ENCODE measurements around the gene ATP8B1.

Gene ATP8B1

GRCh38 chr18:57715073-57715472 is 88.0 kb downstream of the ATP8B1 start:
- no peak for FAIRE-seq

- FAIRE-seq = no peak
Observed at GRCh38 chr18:57710226-57710625, 92.9 kb downstream of the ATP8B1 start.

- no peak for FAIRE-seq
Observed at GRCh38 chr18:57709335-57709734, 93.8 kb downstream of the ATP8B1 start.

- no peak for FAIRE-seq
Observed at GRCh38 chr18:57708288-57708687, 94.8 kb downstream of the ATP8B1 start.

DNA sequence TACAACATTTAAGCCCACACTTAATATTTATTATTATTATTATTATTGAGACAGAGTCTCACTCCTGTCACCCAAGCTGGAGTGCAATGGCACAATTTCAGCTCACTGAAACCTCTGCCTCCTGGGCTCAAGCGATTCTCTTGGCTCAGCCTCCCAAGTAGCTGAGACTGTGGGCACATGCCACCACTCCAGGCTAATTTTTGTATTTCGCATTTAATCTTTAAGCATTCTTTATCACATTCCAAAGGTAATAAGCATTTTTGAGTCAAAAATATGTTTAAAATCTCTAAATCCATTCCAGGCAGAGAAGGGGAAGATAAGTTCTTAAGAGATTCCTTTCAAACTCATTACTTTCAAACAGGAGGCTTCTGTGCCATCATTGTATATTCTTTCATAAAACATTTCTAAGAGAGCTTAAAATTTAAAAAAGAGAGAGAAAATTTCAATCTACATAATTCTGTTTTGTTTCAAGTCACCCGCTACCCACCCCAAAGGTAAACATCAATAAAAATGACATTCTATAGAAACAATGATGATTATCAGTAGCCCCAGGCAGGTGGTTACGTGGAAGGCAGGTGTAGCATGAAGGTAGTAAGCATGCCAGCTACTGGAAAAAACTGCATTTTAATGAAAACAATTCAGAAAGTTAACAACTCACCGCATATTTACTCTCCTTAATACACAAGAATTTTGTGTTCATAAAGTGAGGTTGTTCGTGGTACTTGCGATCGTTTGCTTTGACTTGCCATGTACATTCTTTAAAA is 97.1 kb downstream of the ATP8B1 start:
- no peak for FAIRE-seq

- FAIRE-seq = no peak
Observed at GRCh38 chr18:57705011-57705410, 98.1 kb downstream of the ATP8B1 start.

DNA sequence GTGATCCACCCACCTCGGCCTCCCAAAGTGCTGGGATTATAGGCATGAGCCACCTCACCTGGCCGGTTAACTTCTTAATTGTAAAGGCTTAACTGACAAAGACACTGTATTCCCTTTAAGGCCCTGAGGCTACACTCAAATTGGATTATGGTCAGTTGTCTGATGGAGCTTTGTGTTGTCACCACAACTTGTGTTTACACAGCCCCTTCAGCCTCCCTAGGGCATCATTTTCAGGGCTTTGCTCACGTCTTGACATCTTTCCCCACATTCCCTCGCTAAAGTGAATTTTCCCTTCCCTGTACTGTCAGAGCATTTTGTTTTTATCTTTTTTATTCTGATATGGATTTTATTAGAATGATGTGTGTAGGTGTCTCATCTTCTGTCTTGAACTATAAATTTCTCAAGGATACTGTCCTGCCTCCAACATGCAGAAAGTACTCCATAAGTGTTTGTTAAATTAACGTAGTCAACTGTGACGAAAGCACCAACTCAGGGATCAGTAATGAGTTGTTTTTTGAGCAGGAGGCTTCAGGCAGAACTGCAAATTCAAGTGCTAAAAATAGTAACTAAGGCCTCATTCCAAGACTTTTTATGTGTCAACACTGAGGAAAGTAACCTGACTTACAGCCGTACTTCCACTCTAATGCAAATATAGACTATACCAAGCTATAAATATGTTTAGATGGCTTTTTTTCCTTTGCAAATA is 104.4 kb downstream of the ATP8B1 start:
- no peak for FAIRE-seq

- FAIRE-seq = no peak
Observed at GRCh38 chr18:57697426-57697825, 105.7 kb downstream of the ATP8B1 start.

- FAIRE-seq = no peak
Observed at GRCh38 chr18:57696271-57696670, 106.8 kb downstream of the ATP8B1 start.

DNA sequence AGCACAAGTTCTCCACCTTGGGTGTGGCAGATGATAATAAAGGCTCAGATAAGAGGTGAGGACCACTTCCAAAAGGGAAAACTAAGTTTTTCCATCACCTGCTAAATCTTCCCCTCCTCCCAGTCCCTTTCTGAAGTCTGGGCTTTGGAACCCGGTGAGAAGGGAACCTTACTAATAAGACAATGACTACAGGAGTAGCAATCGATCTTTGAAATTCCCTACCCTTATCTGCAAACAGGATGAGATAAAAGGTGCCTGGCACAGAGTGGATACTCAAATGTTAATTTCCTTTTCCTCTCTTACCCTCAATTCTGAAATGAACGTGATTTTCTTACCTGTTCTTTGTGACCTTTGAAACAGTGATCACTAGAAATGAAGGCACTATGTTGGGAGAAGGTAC is 111.8 kb downstream of the ATP8B1 start:
- FAIRE-seq = no peak

- FAIRE-seq = no peak
Observed at GRCh38 chr18:57687970-57688369, 115.1 kb downstream of the ATP8B1 start.

GRCh38 chr18:57683470-57683869 is 119.6 kb downstream of the ATP8B1 start:
- no peak for FAIRE-seq

- FAIRE-seq = no peak
Observed at GRCh38 chr18:57677262-57678211, 125.6 kb downstream of the ATP8B1 start.

GRCh38 chr18:57674891-57675290 is 128.2 kb downstream of the ATP8B1 start:
- FAIRE-seq = no peak

- no peak for FAIRE-seq
Observed at GRCh38 chr18:57670046-57670445, 133.1 kb downstream of the ATP8B1 start.

DNA sequence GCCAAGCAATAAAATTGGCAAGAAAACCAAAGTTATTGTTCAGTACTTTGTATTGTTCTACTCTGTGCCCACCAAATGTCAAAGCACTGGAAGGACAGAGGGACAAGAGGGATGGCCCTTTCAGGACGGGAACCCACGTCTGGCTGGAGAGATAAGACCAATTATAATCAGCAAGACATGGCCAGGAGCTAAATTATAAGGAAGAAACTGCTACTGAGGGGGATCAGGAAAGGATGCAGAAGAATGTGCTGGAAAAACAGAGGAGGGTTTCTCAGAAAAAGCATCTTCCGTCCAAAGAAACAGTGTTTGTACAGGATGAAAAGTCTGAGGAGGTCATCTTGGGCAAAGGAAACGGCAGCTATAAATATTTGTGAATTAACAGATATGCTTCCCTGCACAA is 135.1 kb downstream of the ATP8B1 start:
- no peak for FAIRE-seq

- no peak for FAIRE-seq
Observed at GRCh38 chr18:57666818-57667497, 136.2 kb downstream of the ATP8B1 start.

GRCh38 chr18:57664568-57665165 is 138.4 kb downstream of the ATP8B1 start:
- FAIRE-seq = no peak

DNA sequence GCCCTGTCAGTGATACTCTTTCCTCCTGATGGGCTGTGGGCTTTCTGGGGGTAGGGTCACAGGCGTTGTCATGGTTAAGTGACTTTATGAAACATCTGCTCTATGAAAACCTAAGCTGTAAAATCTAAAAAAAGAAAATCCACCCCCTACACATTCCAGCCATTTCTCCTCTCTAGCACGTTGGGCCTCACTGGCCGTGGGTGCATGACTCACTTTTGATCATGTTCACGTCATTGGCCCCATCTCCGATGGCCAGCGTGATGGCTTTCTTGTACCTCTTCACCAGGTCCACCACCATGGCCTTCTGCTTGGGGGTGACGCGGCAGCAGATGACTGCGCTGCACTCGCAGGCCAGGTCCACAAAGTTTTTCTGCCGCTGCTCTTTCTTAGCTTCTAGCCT is 142.2 kb downstream of the ATP8B1 start:
- no peak for FAIRE-seq

DNA sequence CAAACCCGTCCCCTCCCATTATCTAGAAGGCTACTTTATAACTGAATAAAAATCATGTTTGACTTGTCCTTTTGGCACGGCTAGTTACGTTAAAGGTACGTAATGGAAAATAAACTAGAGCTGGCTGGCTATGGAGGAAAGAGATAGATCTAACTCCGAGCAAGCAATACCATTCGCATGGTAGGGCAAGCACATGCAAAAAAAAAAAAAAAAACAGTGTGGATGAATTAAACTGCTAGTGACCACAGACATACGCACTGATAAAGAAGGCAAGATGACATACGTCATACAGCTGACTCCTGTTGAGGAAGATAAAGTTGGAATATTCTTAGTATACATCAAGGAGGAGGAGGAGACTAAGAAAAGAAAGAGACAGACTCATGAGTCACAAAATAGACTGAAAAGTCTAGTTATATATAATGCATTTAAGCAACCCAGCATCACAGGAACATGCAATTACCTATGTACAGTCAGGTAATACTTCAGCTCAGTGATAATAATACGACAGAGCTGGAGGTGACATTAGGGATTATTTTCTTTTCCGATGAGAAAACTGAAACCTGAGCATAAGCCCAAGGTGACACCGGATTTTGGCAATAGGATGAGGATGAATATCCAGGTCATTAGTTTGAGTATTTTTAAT is 143.5 kb downstream of the ATP8B1 start:
- FAIRE-seq = no peak

DNA sequence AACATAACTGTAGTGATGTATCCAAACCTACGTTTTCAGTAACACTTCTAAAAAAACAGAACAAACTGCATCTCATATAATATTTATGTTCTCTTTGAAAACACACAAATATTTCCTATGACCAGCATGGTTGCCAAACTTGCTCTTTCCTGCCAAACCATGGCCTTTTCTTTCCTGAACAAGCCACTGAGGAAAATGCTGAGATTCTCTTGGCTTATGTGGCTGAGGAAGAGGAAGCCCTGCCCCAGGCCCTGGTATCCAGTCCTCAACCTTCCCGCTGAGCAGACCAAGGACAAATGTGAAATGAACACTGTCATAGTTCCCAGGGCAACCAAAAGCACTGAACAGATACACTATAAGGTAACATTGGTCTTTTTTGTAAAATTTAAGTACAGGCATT is 145.6 kb downstream of the ATP8B1 start:
- FAIRE-seq = no peak

DNA sequence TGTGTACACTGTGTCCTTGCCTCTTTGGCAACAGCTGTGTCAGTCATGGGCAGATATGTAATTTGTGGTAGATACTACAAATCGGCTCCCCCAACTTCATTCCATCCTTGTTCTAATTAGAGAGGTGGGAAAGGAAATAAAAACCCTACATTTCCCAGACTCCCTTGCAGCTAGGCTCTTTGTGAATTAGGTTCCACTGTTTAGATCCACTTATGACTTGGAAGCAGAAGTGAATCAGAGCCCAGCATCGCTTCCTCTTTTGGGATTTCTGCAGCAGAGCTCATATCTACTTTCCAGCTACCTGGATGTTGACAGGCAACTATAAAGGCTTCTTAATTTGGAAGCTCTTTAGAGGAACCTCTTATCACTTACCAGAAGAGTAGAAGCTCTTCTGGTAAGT is 147.4 kb downstream of the ATP8B1 start:
- no peak for FAIRE-seq

All from A204.1 (cell line).